Activated CD4-positive, alpha-beta memory T cell treated with anti-CD3 and anti-CD28 coated beads, Interleukin-2, amount 10 ng/mL, durations not matched to agents 7 days and 5 days (primary cell): ENCODE measurements around the gene ABCC3. TPM values are rescaled to one million over a fixed set of nuclear protein-coding genes. Genes with fewer than 3 reads are reported as not detected.
"Not testable (repeated sequence)": the region's sequence is repeated elsewhere in the genome, so short reads cannot be mapped to it uniquely, and the experiment has no call there.

ENCODE experiments used
- CTCF ChIA-PET: fragments of 350-600 bp; sonication (Branson Sonifier 250); formaldehyde crosslinking; loops from one replicate; lab custom pipeline; 2021; ENCODE audit warnings: antibody characterized with exemption, inconsistent platforms; lab: Charles Lee
- POLR2A ChIA-PET: fragments of 350-600 bp; sonication (Branson Sonifier 250); formaldehyde crosslinking; loops from one replicate; lab custom pipeline; 2021; ENCODE audit warnings: antibody characterized with exemption; lab: Charles Lee
- DNase-seq: peaks from one replicate; pipeline ENCODE4 v3.0.0-alpha.2; 2020
- H3K27ac Mint-ChIP-seq: one replicate; pipeline ENCODE4 v1.8.0; 2021; ENCODE audit warnings: mild to moderate bottlenecking, mixed read lengths
- H3K27me3 Mint-ChIP-seq: one replicate; pipeline ENCODE4 v1.8.0; 2021; ENCODE audit warnings: mixed read lengths
- H3K36me3 Mint-ChIP-seq: one replicate; pipeline ENCODE4 v1.8.0; 2021; ENCODE audit warnings: low read depth, mixed read lengths
- H3K4me1 Mint-ChIP-seq: one replicate; pipeline ENCODE4 v1.8.0; 2021; ENCODE audit warnings: mixed read lengths
- H3K4me3 Mint-ChIP-seq: one replicate; pipeline ENCODE4 v1.8.0; 2021; ENCODE audit warnings: mild to moderate bottlenecking, mixed read lengths
- H3K9me3 Mint-ChIP-seq: one replicate; pipeline ENCODE4 v1.8.0; 2021; ENCODE audit warnings: mixed read lengths
- total RNA-seq, 2 experiments: library from RNA; stranded (reverse); gene quantifications; one replicate each; pipeline ENCODE4 v1.2.3, GENCODE V29; 2021

Gene ABCC3
- total RNA-seq, 2 experiments from 2014 or later: 0.25 TPM; not detected in 1

- H3K9me3 Mint-ChIP-seq: no peaks in the 10 kb centered on the region
- H3K4me3 Mint-ChIP-seq: no peak overlapping the region
- no peak overlapping the region for H3K27ac Mint-ChIP-seq
- ChIA-PET CTCF (interaction anchor here (0.8 to 1.8 kb wide), 2 partner anchors 10 to 75 kb away, joined by 3 to 5 read pairs; no protein-coding TSS in a partner anchor), POLR2A (no interaction called here)
- peaks cover 41% of the 10 kb centered on the region for H3K36me3 Mint-ChIP-seq
- DNase-seq: no peak
- H3K4me1 Mint-ChIP-seq: peaks cover 48% of the 10 kb centered on the region
- H3K27me3 Mint-ChIP-seq: no peaks in the 10 kb centered on the region
These were observed 68.5 kb downstream of the ABCC3 start for GRCh38 chr17:50703162-50703561.

DNA sequence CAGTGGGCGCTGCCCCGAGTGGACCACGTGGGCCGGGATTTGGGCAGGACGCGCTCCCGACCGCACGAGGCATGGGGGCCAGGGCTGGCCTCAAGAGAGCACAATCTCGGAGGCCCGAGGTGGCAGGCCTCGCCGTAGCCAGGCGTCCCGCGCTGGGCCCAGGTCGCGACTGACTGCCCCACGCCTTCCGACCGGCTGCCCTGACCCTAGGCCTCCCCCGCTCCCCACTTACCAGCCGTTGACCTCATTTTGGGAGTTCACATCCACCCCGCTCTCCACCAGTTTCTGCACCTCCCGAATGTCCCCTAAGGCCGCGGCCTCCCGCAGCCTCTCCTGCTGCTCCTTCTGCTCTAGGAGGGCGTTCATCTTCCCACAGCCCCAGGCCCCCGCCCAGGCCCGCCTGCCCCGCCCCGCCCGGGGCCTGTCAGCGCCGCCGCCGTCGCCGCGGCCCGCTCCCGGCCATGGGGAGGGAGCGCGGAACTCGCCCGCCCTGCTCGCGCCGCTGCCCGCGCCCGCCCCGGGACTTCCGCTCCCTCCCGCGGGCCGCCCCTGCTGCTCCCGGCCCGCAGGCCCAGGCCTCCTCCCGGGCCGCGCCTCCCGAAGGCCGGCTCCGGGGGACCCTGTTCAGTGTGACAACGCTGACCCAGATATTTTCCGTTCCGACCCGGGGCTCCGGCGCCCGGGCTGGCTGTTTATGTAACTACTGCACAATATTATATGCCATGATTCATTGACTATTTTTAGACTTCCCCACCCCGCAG is 72.8 kb downstream of the ABCC3 start, which contains the start of gene ANKRD40:
Gene ANKRD40, minus strand, starts transcription at position 626 of the 761 bp plus-strand sequence. Its CDS starts 260 bp downstream, at position 366.
- Mint-ChIP-seq H3K9me3 (no peaks in the 10 kb centered on the region), H3K27me3 (peaks cover 2% of the 10 kb centered on the region), H3K27ac (peak within 1 kb of the TSS; percentile 96), H3K36me3 (peaks cover 17% of the 10 kb centered on the region), H3K4me3 (peak within 1 kb of the TSS; percentile 83), H3K4me1 (peaks cover 47% of the 10 kb centered on the region)
- CTCF ChIA-PET: interaction anchor here (1.0 to 2.0 kb wide), 3 partner anchors 11 to 215 kb away, joined by 3 to 5 read pairs (median 4); no protein-coding TSS in a partner anchor
- POLR2A ChIA-PET: interaction anchor here (0.6 to 6.3 kb wide), 15 partner anchors 9 to 334 kb away, joined by 3 to 115 read pairs (median 7); partner anchors contain the start of genes EME1, LRRC59, LUC7L3 and MRPL27
- peak; percentile 93 for DNase-seq

GRCh38 chr17:50708050-50709000 is 73.6 kb downstream of the ABCC3 start:
- H3K27me3 Mint-ChIP-seq: peaks cover 2% of the 10 kb centered on the region
- no peaks in the 10 kb centered on the region for H3K9me3 Mint-ChIP-seq
- peak overlapping the region; percentile 83 for H3K4me3 Mint-ChIP-seq
- no peak for DNase-seq
- POLR2A ChIA-PET: interaction anchor here (0.9 to 6.3 kb wide), 14 partner anchors 8 to 445 kb away, joined by 3 to 115 read pairs (median 7); partner anchors contain the start of genes EME1, LRRC59, LUC7L3 and MRPL27
- CTCF ChIA-PET: interaction anchor here (0.7 to 1.9 kb wide), 3 partner anchors 13 to 17 kb away, joined by 3 to 5 read pairs (median 4); no protein-coding TSS in a partner anchor
- H3K36me3 Mint-ChIP-seq: peaks cover 15% of the 10 kb centered on the region
- H3K4me1 Mint-ChIP-seq: peaks cover 44% of the 10 kb centered on the region
- H3K27ac Mint-ChIP-seq: peak overlapping the region; percentile 96

DNA sequence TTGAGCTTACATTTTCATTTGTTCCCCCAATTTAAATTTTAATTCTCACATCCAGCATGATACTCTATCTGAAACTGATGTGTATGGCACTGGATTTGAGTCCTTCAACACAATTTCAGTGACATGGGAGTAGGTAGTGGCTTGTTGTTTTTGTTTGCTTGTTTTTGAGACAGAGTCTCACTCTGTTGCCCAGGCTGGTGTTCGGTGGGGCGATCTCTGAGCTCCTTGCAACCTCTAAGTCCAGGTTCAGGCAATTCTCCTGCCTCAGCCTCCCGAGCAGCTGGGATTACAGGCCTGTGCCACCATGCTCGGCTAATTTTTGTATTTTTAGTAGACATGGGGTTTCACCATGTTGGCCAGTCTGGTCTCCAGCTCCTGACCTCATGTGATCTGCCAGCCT is 74.4 kb downstream of the ABCC3 start:
- H3K9me3 Mint-ChIP-seq, H3K36me3 Mint-ChIP-seq, DNase-seq, H3K27me3 Mint-ChIP-seq: not testable (repeated sequence)
- ChIA-PET POLR2A (interaction anchor here (0.9 to 6.3 kb wide), 9 partner anchors 7 to 444 kb away, joined by 3 to 115 read pairs (median 7); partner anchors contain the start of genes EME1, LRRC59, LUC7L3 and MRPL27), CTCF (interaction anchor here (0.7 to 1.3 kb wide), 2 partner anchors 12 to 16 kb away, joined by 3 to 4 read pairs; no protein-coding TSS in a partner anchor)
- peak overlapping the region; percentile 83 for H3K4me3 Mint-ChIP-seq
- H3K27ac Mint-ChIP-seq: peak overlapping the region; percentile 96
- peaks cover 36% of the 10 kb centered on the region for H3K4me1 Mint-ChIP-seq

GRCh38 chr17:50710025-50710424 is 75.3 kb downstream of the ABCC3 start:
- peak overlapping the region; percentile 51 for H3K4me3 Mint-ChIP-seq
- peaks cover 32% of the 10 kb centered on the region for H3K4me1 Mint-ChIP-seq
- H3K27me3 Mint-ChIP-seq: peaks cover 2% of the 10 kb centered on the region
- no peak for DNase-seq
- H3K9me3 Mint-ChIP-seq: no peaks in the 10 kb centered on the region
- peak overlapping the region; percentile 96 for H3K27ac Mint-ChIP-seq
- ChIA-PET CTCF (interaction anchor here (1.3 kb wide), 1 partner anchor 15 kb away, joined by 3 read pairs; no protein-coding TSS in a partner anchor), POLR2A (interaction anchor here (6.3 kb wide), 1 partner anchor 9 kb away, joined by 115 read pairs; the partner anchor contains the start of gene LUC7L3)
- peaks cover 7% of the 10 kb centered on the region for H3K36me3 Mint-ChIP-seq

DNA sequence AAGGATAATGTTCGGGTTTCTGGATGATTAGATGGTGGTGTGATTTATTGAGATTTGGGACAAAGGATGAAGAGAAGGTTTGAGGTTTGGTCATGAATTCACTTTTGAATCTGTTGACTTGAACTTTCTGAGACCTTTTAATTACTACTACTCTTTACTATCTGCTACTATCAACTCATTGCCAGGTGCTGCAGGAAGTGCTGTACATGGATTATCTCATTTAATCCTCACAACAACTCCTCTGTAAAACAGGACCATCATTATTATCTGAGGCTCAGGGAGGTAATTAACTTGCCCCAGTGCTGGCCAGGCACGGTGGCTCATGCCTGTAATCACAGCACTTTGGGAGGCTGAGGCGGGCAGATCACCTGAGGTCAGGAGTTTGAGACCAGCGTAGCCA is 76.0 kb downstream of the ABCC3 start:
- Mint-ChIP-seq H3K4me1 (peaks cover 26% of the 10 kb centered on the region), H3K4me3 (no peak overlapping the region), H3K27ac (no peak overlapping the region), H3K27me3 (peaks cover 2% of the 10 kb centered on the region), H3K9me3 (no peaks in the 10 kb centered on the region), H3K36me3 (peaks cover 2% of the 10 kb centered on the region)
- ChIA-PET POLR2A (no interaction called here), CTCF (no interaction called here)
- no peak for DNase-seq

DNA sequence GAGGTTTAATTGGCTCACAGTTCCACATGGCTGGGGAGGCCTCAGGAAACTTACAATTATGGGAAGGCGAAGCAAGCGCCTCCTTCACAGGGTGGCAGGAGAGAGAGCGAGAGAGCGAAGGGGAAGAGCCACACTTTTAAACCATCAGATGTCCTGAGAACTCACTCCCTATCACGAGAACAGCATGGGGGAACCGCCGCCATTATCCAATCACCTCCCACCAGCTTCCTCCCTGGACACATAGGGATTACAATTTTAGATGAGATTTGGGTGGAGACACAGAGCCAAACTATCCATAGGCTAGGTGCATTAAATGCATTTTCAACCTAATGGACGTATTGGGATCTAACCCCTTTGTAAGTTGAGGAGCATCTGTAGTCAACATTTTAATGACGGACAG is 78.0 kb downstream of the ABCC3 start:
- no peaks in the 10 kb centered on the region for H3K9me3 Mint-ChIP-seq
- no peak overlapping the region for H3K4me3 Mint-ChIP-seq
- H3K36me3 Mint-ChIP-seq: no peaks in the 10 kb centered on the region
- no peak overlapping the region for H3K27ac Mint-ChIP-seq
- H3K4me1 Mint-ChIP-seq: peaks cover 15% of the 10 kb centered on the region
- no peak for DNase-seq
- H3K27me3 Mint-ChIP-seq: peaks cover 2% of the 10 kb centered on the region
- POLR2A ChIA-PET: interaction anchor here (0.9 kb wide), 1 partner anchor 9 kb away, joined by 4 read pairs; no protein-coding TSS in a partner anchor
- CTCF ChIA-PET: interaction anchor here (1.5 kb wide), 1 partner anchor 82 kb away, joined by 3 read pairs; no protein-coding TSS in a partner anchor

- no peak for DNase-seq
- Mint-ChIP-seq H3K9me3 (no peaks in the 10 kb centered on the region), H3K27me3 (peaks cover 2% of the 10 kb centered on the region), H3K4me3 (no peak overlapping the region), H3K27ac (no peak overlapping the region), H3K4me1 (peaks cover 7% of the 10 kb centered on the region), H3K36me3 (no peaks in the 10 kb centered on the region)
- ChIA-PET CTCF (no interaction called here), POLR2A (interaction anchor here (1.2 kb wide), 1 partner anchor 7 kb away, joined by 4 read pairs; no protein-coding TSS in a partner anchor)
These were observed 80.8 kb downstream of the ABCC3 start for GRCh38 chr17:50715471-50715870.

DNA sequence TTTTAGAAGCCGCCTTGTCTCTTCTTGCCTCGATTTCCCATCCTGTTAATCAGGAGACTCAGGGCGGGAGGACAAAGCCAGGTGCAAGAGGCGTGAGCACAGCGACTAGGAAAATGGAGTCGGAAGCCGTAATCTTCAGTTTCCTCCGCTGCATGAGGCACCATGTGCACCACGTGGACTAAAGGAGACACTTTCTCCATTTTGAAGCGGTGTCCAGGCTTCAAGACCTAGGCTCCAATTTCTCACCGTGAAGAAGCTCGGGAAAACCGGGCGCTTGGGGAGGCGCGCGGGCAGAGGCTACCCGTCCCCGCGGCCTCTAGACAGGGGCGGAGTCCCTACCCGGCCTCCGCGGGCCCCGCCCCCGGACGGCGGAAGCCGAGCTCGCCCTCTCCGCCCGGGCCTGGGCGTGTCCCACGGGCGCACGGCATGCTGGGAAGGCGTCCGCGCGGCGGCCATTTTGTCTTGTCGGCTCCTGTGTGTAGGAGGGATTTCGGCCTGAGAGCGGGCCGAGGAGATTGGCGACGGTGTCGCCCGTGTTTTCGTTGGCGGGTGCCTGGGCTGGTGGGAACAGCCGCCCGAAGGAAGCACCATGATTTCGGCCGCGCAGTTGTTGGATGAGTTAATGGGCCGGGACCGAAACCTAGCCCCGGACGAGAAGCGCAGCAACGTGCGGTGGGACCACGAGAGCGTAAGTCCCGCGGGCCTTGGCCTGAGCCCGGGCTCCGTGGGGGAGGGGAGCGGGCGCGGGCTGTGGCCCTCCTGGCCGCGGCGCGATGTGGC is 84.7 kb downstream of the ABCC3 start, which contains the start of gene LUC7L3:
Gene LUC7L3, plus strand, starts transcription at position 460 of the 780 bp plus-strand sequence. Its CDS starts 130 bp downstream, at position 590.
- POLR2A ChIA-PET: interaction anchor here (0.7 to 4.2 kb wide), 14 partner anchors 8 to 435 kb away, joined by 3 to 115 read pairs (median 4); partner anchors contain the start of genes ANKRD40, LRRC59 and TOB1
- CTCF ChIA-PET: interaction anchor here (1.5 to 2.2 kb wide), 2 partner anchors 61 to 91 kb away, joined by 3 to 7 read pairs; no protein-coding TSS in a partner anchor
- peaks cover 14% of the 10 kb centered on the region for H3K36me3 Mint-ChIP-seq

DNA sequence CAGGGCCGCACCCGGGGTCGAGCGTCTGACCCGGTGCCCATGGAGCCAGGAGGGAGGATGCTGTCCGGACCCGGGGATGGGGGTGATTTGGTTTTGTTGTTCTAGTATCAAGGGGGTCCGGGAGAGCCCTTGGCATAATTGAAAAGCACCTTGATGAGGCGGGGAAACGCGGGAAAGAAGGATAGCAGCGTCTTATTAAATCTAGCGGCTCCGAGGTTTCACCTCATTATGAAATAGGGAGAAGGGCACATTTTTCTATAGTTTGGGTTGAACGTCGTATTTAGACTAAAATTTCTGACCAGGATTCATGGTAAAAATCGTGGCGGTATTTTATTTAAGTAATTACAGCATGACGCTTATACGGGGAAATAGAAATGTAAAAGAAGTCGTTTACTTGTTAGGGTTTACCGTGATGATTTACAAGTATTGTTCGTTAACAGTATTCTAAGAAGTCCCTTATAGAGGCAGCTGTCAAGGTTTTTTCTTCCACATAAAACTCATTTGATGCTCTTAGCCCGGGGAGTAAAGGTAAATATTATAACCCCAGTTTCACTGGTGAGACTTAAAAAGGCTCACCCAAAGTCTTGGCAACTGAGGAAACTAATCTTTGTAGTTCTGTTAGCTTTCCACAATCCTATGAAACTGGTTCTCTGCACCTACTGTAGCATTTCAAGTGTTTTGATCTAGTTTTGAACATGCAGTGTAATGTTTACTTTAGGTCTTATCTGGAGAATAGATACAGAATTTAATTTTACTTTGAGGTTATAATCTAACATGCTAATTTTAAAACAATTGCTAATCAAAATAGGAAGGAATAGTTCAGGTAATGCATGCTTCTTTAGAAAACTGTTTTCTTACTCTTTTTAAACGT is 85.5 kb downstream of the ABCC3 start:
- Mint-ChIP-seq H3K4me1 (peaks cover 36% of the 10 kb centered on the region), H3K4me3 (peak overlapping the region; percentile 95), H3K36me3 (peaks cover 17% of the 10 kb centered on the region), H3K27ac (peak overlapping the region; percentile 97), H3K9me3 (no peaks in the 10 kb centered on the region), H3K27me3 (no peaks in the 10 kb centered on the region)
- DNase-seq: no peak
- ChIA-PET POLR2A (interaction anchor here (0.6 to 4.2 kb wide), 12 partner anchors 7 to 299 kb away, joined by 3 to 115 read pairs (median 4); partner anchors contain the start of genes ANKRD40 and TOB1), CTCF (interaction anchor here (1.5 to 2.2 kb wide), 2 partner anchors 60 to 92 kb away, joined by 3 to 7 read pairs; no protein-coding TSS in a partner anchor)

More for the DNA sequence above, 84.7 kb downstream of the ABCC3 start, which contains the start of gene LUC7L3:
- H3K4me1 Mint-ChIP-seq: peaks cover 32% of the 10 kb centered on the region
- peak; percentile 95 for DNase-seq
- peak within 1 kb of the TSS; percentile 95 for H3K4me3 Mint-ChIP-seq
- no peaks in the 10 kb centered on the region for H3K9me3 Mint-ChIP-seq
- H3K27ac Mint-ChIP-seq: peak within 1 kb of the TSS; percentile 97
- no peaks in the 10 kb centered on the region for H3K27me3 Mint-ChIP-seq
